ENCODE results near the gene SHLD1.

GRCh38 chr20:5818346-5818681 is 68.1 kb downstream of the SHLD1 start:
- no peak for TF ChIP-seq EZH2 (optimal IDR thresholded peaks at IDR 0.05; ENCODE audit: low read depth, low read length)
- TF ChIP-seq, protein P1, sequence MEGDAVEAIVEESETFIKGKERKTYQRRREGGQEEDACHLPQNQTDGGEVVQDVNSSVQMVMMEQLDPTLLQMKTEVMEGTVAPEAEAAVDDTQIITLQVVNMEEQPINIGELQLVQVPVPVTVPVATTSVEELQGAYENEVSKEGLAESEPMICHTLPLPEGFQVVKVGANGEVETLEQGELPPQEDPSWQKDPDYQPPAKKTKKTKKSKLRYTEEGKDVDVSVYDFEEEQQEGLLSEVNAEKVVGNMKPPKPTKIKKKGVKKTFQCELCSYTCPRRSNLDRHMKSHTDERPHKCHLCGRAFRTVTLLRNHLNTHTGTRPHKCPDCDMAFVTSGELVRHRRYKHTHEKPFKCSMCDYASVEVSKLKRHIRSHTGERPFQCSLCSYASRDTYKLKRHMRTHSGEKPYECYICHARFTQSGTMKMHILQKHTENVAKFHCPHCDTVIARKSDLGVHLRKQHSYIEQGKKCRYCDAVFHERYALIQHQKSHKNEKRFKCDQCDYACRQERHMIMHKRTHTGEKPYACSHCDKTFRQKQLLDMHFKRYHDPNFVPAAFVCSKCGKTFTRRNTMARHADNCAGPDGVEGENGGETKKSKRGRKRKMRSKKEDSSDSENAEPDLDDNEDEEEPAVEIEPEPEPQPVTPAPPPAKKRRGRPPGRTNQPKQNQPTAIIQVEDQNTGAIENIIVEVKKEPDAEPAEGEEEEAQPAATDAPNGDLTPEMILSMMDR (IDR thresholded peaks at IDR 0.05; ENCODE audit: low read length) = no peak
- no peak for TF ChIP-seq EZH2phosphoT487 (IDR thresholded peaks at IDR 0.05; ENCODE audit: low read length)

All from MM.1S (cell line).